ENCODE results near the gene AK8.

GRCh38 chr9:132792547-132792946 lies 85.5 kb downstream of the AK8 start:
- TF ChIP-seq CTCF (IDR thresholded peaks at IDR 0.05) = no peak
- TF ChIP-seq POLR2A (IDR thresholded peaks at IDR 0.05) = no peak

Data from vagina (tissue), 2 donors.